Spleen (tissue), 11 donors: ENCODE data around the gene SSBP3. TPM values are rescaled to one million over a fixed set of nuclear protein-coding genes. Genes with fewer than 3 reads are reported as not detected.

Experiments used
- DNase-seq: peaks from one replicate; pipeline ENCODE4 v3.0.0-alpha.2; 2020
- H3K27ac ChIP-seq, 8 donors: fragments of 200-600 bp; sonication (generic) in 7 of 8; 1 replicate in 4 of 8; 2 replicates in 4 of 8; pipeline versions ENCODE4 v1.5.0 to v1.8.0; 2016 to 2021; ENCODE audit warnings: inconsistent platforms in 4 of 8, mild to moderate bottlenecking in 4 of 8, moderate library complexity in 1 of 8
- H3K27me3 ChIP-seq, 7 donors: fragments of 200-600 bp; sonication (generic) in 6 of 7; replicated peaks in 1 of 7; 1 replicate in 4 of 7; 2 replicates in 3 of 7; pipeline versions ENCODE4 v1.5.0 to v1.8.0; 2016 to 2021; ENCODE audit warnings: inconsistent platforms in 3 of 7, mild to moderate bottlenecking in 1 of 7
- H3K36me3 ChIP-seq, 6 donors: fragments of 200-600 bp; sonication (generic) in 5 of 6; 1 replicate in 4 of 6; 2 replicates in 2 of 6; pipeline versions ENCODE4 v1.5.0 to v1.8.0; 2016 to 2021; ENCODE audit warnings: inconsistent platforms in 2 of 6
- H3K4me1 ChIP-seq, 6 donors: fragments of 200-600 bp; sonication (generic) in 5 of 6; 1 replicate in 3 of 6; 2 replicates in 3 of 6; pipeline versions ENCODE4 v1.5.0 to v1.8.0; 2016 to 2021; ENCODE audit warnings: inconsistent platforms in 3 of 6
- H3K4me3 ChIP-seq, 8 donors: fragments of 200-600 bp; sonication (generic) in 7 of 8; 1 replicate in 4 of 8; 2 replicates in 4 of 8; pipeline versions ENCODE4 v1.5.0 to v1.8.0; 2016 to 2021; ENCODE audit warnings: inconsistent platforms in 4 of 8, mild to moderate bottlenecking in 4 of 8, moderate library complexity in 2 of 8
- H3K9me3 ChIP-seq, 8 donors: fragments of 200-600 bp; sonication (generic) in 7 of 8; 1 replicate in 4 of 8; 2 replicates in 4 of 8; pipeline versions ENCODE4 v1.5.0 to v1.8.0; 2016 to 2021; ENCODE audit warnings: inconsistent platforms in 4 of 8
- CTCF ChIP-seq, 11 experiments: fragments of 200-600 bp in 7 of 11; fragments of 450-650 bp in 4 of 11; sonication (generic) in 4 of 11; IDR thresholded peaks in 8 of 11; conservative IDR thresholded peaks in 3 of 11; 1 replicate in 7 of 11; 2 replicates in 4 of 11; pipeline versions ENCODE4 v1.4.0 to v1.8.0; 2016 to 2021; ENCODE audit warnings: antibody characterized with exemption in 11 of 11, inconsistent platforms in 4 of 11, mild to moderate bottlenecking in 1 of 11
- POLR2A ChIP-seq, 3 donors: fragments of 450-650 bp; IDR thresholded peaks; one replicate each; pipeline ENCODE4 v1.5.1; 2017; ENCODE audit warnings: antibody characterized with exemption in 3 of 3, mild to moderate bottlenecking in 1 of 3
- POLR2AphosphoS5 ChIP-seq, 3 donors: sonication (generic); formaldehyde crosslinking; IDR thresholded peaks; one replicate each; pipeline ENCODE4 v1.5.1; 2017; ENCODE audit warnings: antibody characterized with exemption in 3 of 3
- WGBS, 5 donors: extraction: QIAGEN DNeasy Blood & Tissue Kit in 3 of 5; methylation state at CpG; one replicate each; pipeline versions ENCODE4 v1.1.5 to v1.1.7; 2013 to 2018; 5-methylcytosine and 5-hydroxymethylcytosine counted together
- intact Hi-C: fragments of 100-400 bp; cut with DNase I; formaldehyde crosslinking; loops from one replicate; pipeline ENCODE4 v1.15.0; 2023; ENCODE audit warnings: low total_unique reads
- polyA plus RNA-seq, 3 donors: library from polyadenylated mRNA; stranded (reverse); fragments of 200-250 nt; gene quantifications; one replicate each; pipeline ENCODE4 v1.2.1, GENCODE V29; 2013
- total RNA-seq, 7 donors: library from RNA; depleted of rRNA in 3 of 7; stranded (reverse); fragments of >200 nt in 3 of 7; fragmentation: NEBNext Ultra II Directional in 4 of 7; extraction: Animal tissue kit (Norgen Biotek cat#: 25700) in 4 of 7; gene quantifications; one replicate each; pipeline versions ENCODE4 v1.1.0 to v1.2.1, GENCODE V29; 2016 to 2021
- donor health status: healthy with polysubstance abuse.
- donor health status: DM: no; HTN: no; CAD: no; lungs with moderate emphysema.
- donor health status: DM: no; HTN: no; CAD: no.
- donor health status: Bipolar disorder and iron deficiency.
- donor health status: healthy.
- donor health status: DM: no; HTN: no; CAD: no.
- donor health status: DM: yes; HTN: yes; CAD: no.

SSBP3 gene
- total and polyA plus RNA-seq, 10 donors = 14.4 to 73.5 (median 26.3) TPM

- Histone ChIP-seq H3K27me3 (no peaks in the 10 kb centered on the region), H3K27ac (peak overlapping the region in 7 of 8 donors; percentile 19 to 85 (median 67)), H3K4me3 (no peak overlapping the region), H3K4me1 (peaks cover 26 to 100% (median 88%) of the 10 kb centered on the region in 6 donors), H3K36me3 (peaks cover 0 to 8% (median 0%) of the 10 kb centered on the region in 6 donors), H3K9me3 (no peaks in the 10 kb centered on the region)
- intact Hi-C loops = no loop called here
- no peak for DNase-seq
- no peak for TF ChIP-seq CTCF (IDR thresholded peaks at IDR 0.05 in 8 of 11, conservative IDR thresholded peaks at IDR 0.05 in 3 of 11)
- TF ChIP-seq POLR2AphosphoS5 (IDR thresholded peaks at IDR 0.05) = no peak
- TF ChIP-seq POLR2A (IDR thresholded peaks at IDR 0.05) = no peak
- 59 to 70% (median 69%) methylated on average over 7 of the region's 7 CpGs for WGBS, 5 donors
These were observed 29.7 kb downstream of the SSBP3 start for GRCh38 chr1:54376430-54377039.

GRCh38 chr1:54375712-54376429 is 30.3 kb downstream of the SSBP3 start:
- peak; percentile 82 for DNase-seq
- Histone ChIP-seq H3K36me3 (peaks cover 0 to 5% (median 0%) of the 10 kb centered on the region in 6 donors), H3K4me1 (peaks cover 26 to 100% (median 90%) of the 10 kb centered on the region in 6 donors), H3K27me3 (no peaks in the 10 kb centered on the region), H3K4me3 (no peak overlapping the region), H3K9me3 (no peaks in the 10 kb centered on the region), H3K27ac (peak overlapping the region in 6 of 8 donors; percentile 19 to 85 (median 72))
- intact Hi-C loops = no loop called here
- 56 to 86% (median 63%) methylated on average over 8 of the region's 8 CpGs for WGBS, 5 donors
- no peak for TF ChIP-seq POLR2A (IDR thresholded peaks at IDR 0.05)
- TF ChIP-seq CTCF (IDR thresholded peaks at IDR 0.05 in 8 of 11, conservative IDR thresholded peaks at IDR 0.05 in 3 of 11) = peak in 8 of 11 experiments; percentile 14 to 61 (median 43)
- TF ChIP-seq POLR2AphosphoS5 (IDR thresholded peaks at IDR 0.05) = peak in 2 of 3 donors; percentile 69 to 72

- 77 to 91% (median 86%) methylated on average over 3 of the region's 3 CpGs for WGBS, 5 donors
- intact Hi-C loops = no loop called here
- no peak for DNase-seq
- H3K27ac ChIP-seq = peak overlapping the region in 5 of 8 donors; percentile 39 to 85 (median 76)
- no peaks in the 10 kb centered on the region for H3K9me3 ChIP-seq
- no peak overlapping the region for H3K4me3 ChIP-seq
- TF ChIP-seq CTCF (IDR thresholded peaks at IDR 0.05 in 8 of 11, conservative IDR thresholded peaks at IDR 0.05 in 3 of 11) (no peak), POLR2A (IDR thresholded peaks at IDR 0.05) (no peak), POLR2AphosphoS5 (IDR thresholded peaks at IDR 0.05) (no peak)
- H3K4me1 ChIP-seq = peaks cover 22 to 98% (median 88%) of the 10 kb centered on the region in 6 donors
- H3K27me3 ChIP-seq = no peaks in the 10 kb centered on the region
- no peaks in the 10 kb centered on the region for H3K36me3 ChIP-seq
These were observed 30.9 kb downstream of the SSBP3 start for GRCh38 chr1:54375298-54375697.

- Histone ChIP-seq H3K9me3 (no peaks in the 10 kb centered on the region), H3K4me1 (peaks cover 18 to 97% (median 84%) of the 10 kb centered on the region in 6 donors), H3K27me3 (no peaks in the 10 kb centered on the region), H3K4me3 (no peak overlapping the region), H3K27ac (peak overlapping the region in 2 of 8 donors; percentile 82 to 85), H3K36me3 (peaks cover 0 to 5% (median 0%) of the 10 kb centered on the region in 6 donors)
- intact Hi-C loops = no loop called here
- DNase-seq = no peak
- TF ChIP-seq POLR2A (IDR thresholded peaks at IDR 0.05) (no peak), POLR2AphosphoS5 (IDR thresholded peaks at IDR 0.05) (no peak), CTCF (IDR thresholded peaks at IDR 0.05 in 8 of 11, conservative IDR thresholded peaks at IDR 0.05 in 3 of 11) (no peak)
- WGBS, 5 donors = 61 to 79% (median 72%) methylated on average over 6 to 8 of the region's 8 CpGs
These were observed 31.4 kb downstream of the SSBP3 start for GRCh38 chr1:54374766-54375165.
